ENCODE measurements around the gene FBXO40.

GRCh38 chr3:121677141-121677540 is 84.0 kb downstream of the FBXO40 start:
- TF ChIP-seq POLR2A (IDR thresholded peaks at IDR 0.05; ENCODE audit: low read depth) (no peak), CTCF (IDR thresholded peaks at IDR 0.05) (no peak), POLR2AphosphoS5 (IDR thresholded peaks at IDR 0.05) (no peak)
